Erythroblast (primary cell): ENCODE measurements around the gene P2RX1.

Source experiments
- GATA1 ChIP-seq: IDR thresholded peaks from 2 replicates; pipeline ENCODE4 v1.6.1; 2011; ENCODE audit warnings: low read depth, mild to moderate bottlenecking, control low read depth, low read length, moderate library complexity
- POLR2A ChIP-seq: IDR thresholded peaks from 2 replicates; pipeline ENCODE4 v1.6.1; 2011; ENCODE audit warnings: mild to moderate bottlenecking, low read length

DNA sequence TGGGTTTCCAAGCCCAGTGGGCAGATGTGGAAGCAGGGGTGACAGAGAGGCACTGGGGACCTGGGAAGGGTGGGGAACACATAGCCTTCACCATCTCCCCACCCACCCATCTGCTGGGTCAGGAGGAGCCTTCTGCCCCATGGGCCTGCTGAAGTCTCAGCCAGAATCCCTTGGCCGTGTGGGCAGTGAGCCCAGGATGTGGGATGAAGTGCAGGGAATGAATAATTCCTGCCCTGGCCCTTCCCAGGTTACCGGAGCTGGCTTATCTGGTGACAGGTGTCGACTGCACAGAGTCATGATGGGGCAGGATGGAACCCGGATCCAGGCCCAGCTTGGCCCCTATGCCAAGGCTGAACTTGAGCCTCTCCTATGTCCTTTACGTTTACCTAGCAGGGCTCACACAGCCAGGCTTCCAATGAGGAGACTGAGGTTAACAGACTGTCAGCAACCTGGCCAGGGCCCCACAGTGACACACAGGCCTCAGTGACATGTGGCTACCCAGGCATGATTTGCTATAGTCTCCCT lies 30.5 kb upstream of the P2RX1 start:
- TF ChIP-seq POLR2A (no peak), GATA1 (no peak)
